Effector memory CD4-positive, alpha-beta T cell (primary cell): ENCODE data around the gene ALOX12B.

Experiments
- DNase-seq, 3 donors: peaks; one replicate each; pipeline ENCODE4 v3.0.0-alpha.2; 2020
- H3K27ac ChIP-seq: 2 replicates; pipeline ENCODE4 v1.7.0; 2013; ENCODE audit warnings: mild to moderate bottlenecking, low read length, moderate library complexity; ENCODE audit not compliant: insufficient read depth, poor library complexity, severe bottlenecking
- H3K27me3 ChIP-seq: replicated peaks from 2 replicates; pipeline ENCODE4 v1.7.0; 2013; ENCODE audit warnings: mild to moderate bottlenecking, low read length; ENCODE audit not compliant: insufficient read depth, control insufficient read depth, poor library complexity, severe bottlenecking
- H3K36me3 ChIP-seq: 2 replicates; pipeline ENCODE4 v1.7.0; 2013; ENCODE audit warnings: mild to moderate bottlenecking, low read length, moderate library complexity; ENCODE audit not compliant: control insufficient read depth, insufficient read depth
- H3K4me1 ChIP-seq: 2 replicates; pipeline ENCODE4 v1.7.0; 2013; ENCODE audit warnings: low read length, mild to moderate bottlenecking; ENCODE audit not compliant: control insufficient read depth, insufficient read depth, poor library complexity, severe bottlenecking
- H3K4me3 ChIP-seq: 2 replicates; pipeline ENCODE4 v1.7.0; 2013; ENCODE audit warnings: low read length, low read depth, mild to moderate bottlenecking; ENCODE audit not compliant: insufficient read depth, poor library complexity, severe bottlenecking
- H3K9me3 ChIP-seq: 2 replicates; pipeline ENCODE4 v1.7.0; 2013; ENCODE audit warnings: mild to moderate bottlenecking, low read length, moderate library complexity; ENCODE audit not compliant: control insufficient read depth

Gene ALOX12B

GRCh38 chr17:8046929-8047768 lies 40.4 kb downstream of the ALOX12B start:
- H3K27me3 ChIP-seq: no peaks in the 10 kb centered on the region
- DNase-seq: no peak
- no peak overlapping the region for H3K27ac ChIP-seq
- H3K4me3 ChIP-seq: no peak overlapping the region
- no peaks in the 10 kb centered on the region for H3K9me3 ChIP-seq
- H3K4me1 ChIP-seq: no peaks in the 10 kb centered on the region
- no peaks in the 10 kb centered on the region for H3K36me3 ChIP-seq

- H3K27me3 ChIP-seq: no peaks in the 10 kb centered on the region
Observed at GRCh38 chr17:8046306-8046928, 41.1 kb downstream of the ALOX12B start.

GRCh38 chr17:8044819-8045810 lies 42.4 kb downstream of the ALOX12B start:
- Histone ChIP-seq H3K9me3 (no peaks in the 10 kb centered on the region), H3K36me3 (no peaks in the 10 kb centered on the region), H3K4me3 (no peak overlapping the region), H3K4me1 (no peaks in the 10 kb centered on the region), H3K27me3 (peaks cover 1% of the 10 kb centered on the region), H3K27ac (no peak overlapping the region)
- DNase-seq: no peak

More at GRCh38 chr17:8046306-8046928, 41.1 kb downstream of the ALOX12B start:
- Histone ChIP-seq H3K27ac (no peak overlapping the region), H3K4me3 (no peak overlapping the region), H3K36me3 (no peaks in the 10 kb centered on the region), H3K4me1 (no peaks in the 10 kb centered on the region), H3K9me3 (no peaks in the 10 kb centered on the region)
- no peak for DNase-seq

GRCh38 chr17:8041979-8042378 lies 45.5 kb downstream of the ALOX12B start:
- Histone ChIP-seq H3K36me3 (no peaks in the 10 kb centered on the region), H3K9me3 (no peaks in the 10 kb centered on the region), H3K4me3 (no peak overlapping the region), H3K27me3 (peaks cover 14% of the 10 kb centered on the region), H3K4me1 (no peaks in the 10 kb centered on the region), H3K27ac (no peak overlapping the region)
- DNase-seq: no peak

- no peak for DNase-seq
- no peak overlapping the region for H3K4me3 ChIP-seq
- no peaks in the 10 kb centered on the region for H3K9me3 ChIP-seq
- no peaks in the 10 kb centered on the region for H3K4me1 ChIP-seq
- no peak overlapping the region for H3K27ac ChIP-seq
- peaks cover 14% of the 10 kb centered on the region for H3K27me3 ChIP-seq
- no peaks in the 10 kb centered on the region for H3K36me3 ChIP-seq
Observed at GRCh38 chr17:8041249-8041928, 46.1 kb downstream of the ALOX12B start.

GRCh38 chr17:8039611-8040168 lies 47.8 kb downstream of the ALOX12B start:
- peaks cover 14% of the 10 kb centered on the region for H3K27me3 ChIP-seq
- no peaks in the 10 kb centered on the region for H3K36me3 ChIP-seq
- no peak for DNase-seq
- no peak overlapping the region for H3K4me3 ChIP-seq
- H3K9me3 ChIP-seq: no peaks in the 10 kb centered on the region
- no peaks in the 10 kb centered on the region for H3K4me1 ChIP-seq
- no peak overlapping the region for H3K27ac ChIP-seq

GRCh38 chr17:8038954-8039610 lies 48.4 kb downstream of the ALOX12B start, which contains the start of gene ALOX15B:
ALOX15B (plus strand) TSS chr17:8039059; CDS start chr17:8039156, 97 bp downstream.
- H3K4me1 ChIP-seq: no peaks in the 10 kb centered on the region
- H3K4me3 ChIP-seq: no peak within 1 kb of the TSS
- H3K9me3 ChIP-seq: no peaks in the 10 kb centered on the region
- H3K36me3 ChIP-seq: no peaks in the 10 kb centered on the region
- DNase-seq: no peak
- no peak within 1 kb of the TSS for H3K27ac ChIP-seq
- peaks cover 14% of the 10 kb centered on the region for H3K27me3 ChIP-seq

GRCh38 chr17:8032442-8032841 lies 55.1 kb downstream of the ALOX12B start:
- no peak for DNase-seq
- Histone ChIP-seq H3K27ac (no peak overlapping the region), H3K4me1 (no peaks in the 10 kb centered on the region), H3K36me3 (no peaks in the 10 kb centered on the region), H3K27me3 (no peaks in the 10 kb centered on the region), H3K9me3 (no peaks in the 10 kb centered on the region), H3K4me3 (no peak overlapping the region)

- Histone ChIP-seq H3K9me3 (no peaks in the 10 kb centered on the region), H3K36me3 (no peaks in the 10 kb centered on the region), H3K27me3 (no peaks in the 10 kb centered on the region), H3K4me3 (no peak overlapping the region), H3K4me1 (no peaks in the 10 kb centered on the region), H3K27ac (no peak overlapping the region)
- no peak for DNase-seq
Observed at GRCh38 chr17:8031950-8032349, 55.6 kb downstream of the ALOX12B start.
